Muscle of leg (tissue), 11 donors: ENCODE measurements around the gene PXT1. TPM values are rescaled to one million over a fixed set of nuclear protein-coding genes. Genes with fewer than 3 reads are reported as not detected.
"Not testable (repeated sequence)": the region's sequence is repeated elsewhere in the genome, so short reads cannot be mapped to it uniquely, and the experiment has no call there.

ENCODE experiments used
- DNase-seq: peaks from one replicate; pipeline ENCODE4 v3.0.0; 2013
- H3K27ac ChIP-seq: one replicate; pipeline ENCODE4 v1.5.1; 2013; ENCODE audit warnings: mild to moderate bottlenecking, low read length, control low read depth
- H3K27me3 ChIP-seq: one replicate; pipeline ENCODE4 v1.6.1; 2013; ENCODE audit warnings: low read length; ENCODE audit not compliant: control insufficient read depth, insufficient read depth
- H3K36me3 ChIP-seq: one replicate; pipeline ENCODE4 v1.6.1; 2013; ENCODE audit warnings: low read length; ENCODE audit not compliant: control insufficient read depth, insufficient read depth
- H3K4me1 ChIP-seq: one replicate; pipeline ENCODE4 v1.6.1; 2013; ENCODE audit warnings: low read length; ENCODE audit not compliant: control insufficient read depth, insufficient read depth
- H3K4me3 ChIP-seq: one replicate; pipeline ENCODE4 v1.5.1; 2013; ENCODE audit warnings: low read length, control low read depth
- H3K9me3 ChIP-seq: replicated peaks from 2 replicates; pipeline ENCODE4 v1.6.1; 2013; ENCODE audit warnings: low read depth, low read length; ENCODE audit not compliant: control insufficient read depth
- WGBS: methylation state at CpG from one replicate; pipeline ENCODE4 v1.1.5; 2013; ENCODE audit warnings: missing lambda C conversion rate; ENCODE audit not compliant: insufficient coverage; 5-methylcytosine and 5-hydroxymethylcytosine counted together
- polyA plus RNA-seq, 8 donors: library from polyadenylated mRNA; unstranded; fragments of 120-200 nt; gene quantifications; one replicate each; pipeline versions ENCODE4 v1.2.1 to v1.2.3, GENCODE V29; 2013; ENCODE audit warnings: inconsistent platforms in 1 of 8, low replicate concordance in 1 of 8; ENCODE audit not compliant: insufficient read length in 8 of 8, insufficient read depth in 1 of 8
- total RNA-seq: library from RNA; stranded (reverse); fragments of 120-200 nt; gene quantifications from one replicate; pipeline ENCODE4 v1.2.4, GENCODE V29; 2013

PXT1 gene
- total and polyA plus RNA-seq, 9 donors, result 0.04 to 0.15 (median 0.09) TPM; not detected in 4

DNA sequence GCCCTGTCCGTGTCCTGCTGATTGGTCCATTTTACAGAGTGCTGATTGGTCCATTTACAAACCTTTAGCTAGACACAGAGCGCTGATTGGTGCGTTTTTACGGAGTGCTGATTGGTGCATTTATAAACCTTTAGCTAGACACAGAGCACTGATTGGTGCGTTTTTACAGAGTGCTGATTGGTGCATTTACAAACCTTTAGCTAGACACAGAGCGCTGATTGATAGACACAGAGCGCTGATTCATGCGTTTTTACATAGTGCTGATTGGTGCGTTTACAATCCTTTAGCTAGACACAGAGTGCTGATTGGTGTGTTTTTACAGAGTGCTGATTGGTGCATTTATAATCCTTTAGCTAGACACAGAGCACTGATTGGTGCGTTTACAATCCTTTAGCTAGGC is 6.5 kb upstream of the PXT1 start:
- H3K4me1 ChIP-seq, DNase-seq, H3K36me3 ChIP-seq, H3K27ac ChIP-seq, H3K9me3 ChIP-seq, H3K4me3 ChIP-seq, H3K27me3 ChIP-seq: not testable (repeated sequence)
- 100% methylated on average over 4 of the region's 10 CpGs for WGBS

DNA sequence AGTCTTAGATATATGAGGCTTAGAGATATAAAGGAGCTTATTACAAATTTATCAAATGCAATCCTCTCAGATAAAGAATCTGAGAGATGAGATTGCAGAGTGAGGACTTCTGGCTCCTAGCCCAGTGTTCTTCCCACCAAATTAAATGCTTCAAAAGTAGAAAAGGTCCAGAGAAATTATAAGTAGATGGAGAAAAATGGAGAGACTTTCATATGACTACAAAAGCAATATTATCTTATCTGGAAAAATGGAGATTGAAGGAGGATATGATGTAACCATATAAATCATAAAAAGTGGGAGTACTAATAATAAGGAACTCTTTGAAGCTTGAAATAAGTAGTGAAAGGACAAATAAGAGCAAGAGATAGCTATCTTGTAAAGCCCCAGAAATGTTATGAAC is 3.0 kb upstream of the PXT1 start:
- H3K4me3 ChIP-seq, result no peak overlapping the region
- DNase-seq, result no peak
- peaks cover 3% of the 10 kb centered on the region for H3K9me3 ChIP-seq
- no peaks in the 10 kb centered on the region for H3K27me3 ChIP-seq
- peaks cover 5% of the 10 kb centered on the region for H3K36me3 ChIP-seq
- peaks cover 17% of the 10 kb centered on the region for H3K4me1 ChIP-seq
- no peak overlapping the region for H3K27ac ChIP-seq

DNA sequence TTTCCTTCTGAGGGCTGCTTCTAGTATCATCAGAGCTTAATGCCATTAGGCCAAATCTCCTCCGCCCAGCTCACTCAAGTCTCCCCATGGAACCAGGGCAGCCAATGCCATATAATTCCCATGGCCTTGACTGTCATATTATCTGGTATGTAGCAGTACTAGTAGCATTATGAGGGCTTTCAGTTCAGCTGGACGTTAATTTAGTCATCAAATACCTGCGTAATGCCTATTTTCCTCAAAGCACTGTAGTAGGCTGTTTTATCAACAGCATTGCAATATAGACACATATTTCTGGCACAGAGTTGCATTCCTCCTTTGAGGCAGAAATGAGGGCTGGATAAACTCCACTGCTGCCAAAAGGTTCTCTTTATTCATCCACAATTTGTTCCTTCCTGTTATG is 1.8 kb upstream of the PXT1 start:
- peak; percentile 53 for DNase-seq

DNA sequence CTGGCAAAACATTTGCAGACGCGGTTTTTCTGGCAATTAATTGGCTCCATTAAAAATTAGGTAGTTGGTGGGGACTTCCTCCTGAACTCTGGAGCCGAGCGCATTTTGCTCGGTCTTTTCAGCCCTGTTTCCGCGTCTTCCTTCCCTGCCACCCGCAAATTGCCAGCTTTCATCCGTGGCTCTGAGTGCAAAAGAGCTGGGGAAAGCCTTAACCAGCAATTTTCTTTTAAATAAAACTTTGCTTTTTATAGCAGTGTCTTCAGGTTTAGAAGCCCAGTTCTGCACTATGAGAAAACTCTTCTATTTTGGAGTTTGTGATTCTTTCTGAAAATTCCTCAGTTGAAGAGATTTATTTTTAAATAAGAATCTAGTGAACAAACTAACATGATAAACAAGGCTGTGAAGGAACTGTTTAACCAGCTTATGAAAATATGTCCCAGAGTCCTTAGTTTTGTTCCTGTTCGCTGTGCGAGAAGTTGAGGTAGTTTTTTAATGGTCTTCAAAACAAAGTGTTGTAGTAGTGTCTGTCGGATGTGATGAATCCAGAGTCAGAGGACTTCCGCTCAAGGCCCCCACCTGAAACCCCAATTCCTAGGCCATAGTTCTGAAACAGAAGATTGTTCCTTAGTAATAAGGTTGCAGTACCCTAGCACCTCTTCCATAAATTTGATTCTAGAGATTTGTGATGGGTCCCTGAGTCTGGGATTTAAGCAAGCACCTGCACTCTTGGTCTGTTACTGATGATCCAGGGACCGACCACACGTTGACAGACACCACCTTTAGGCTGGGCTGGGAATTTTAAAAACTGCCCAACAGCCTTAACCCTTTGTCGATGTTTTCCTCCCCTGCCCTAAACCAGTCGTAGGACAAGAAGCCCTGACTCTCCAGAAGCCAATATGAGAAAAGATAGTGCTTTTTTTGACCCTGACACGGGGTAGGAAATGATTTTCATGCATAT is 1.1 kb upstream of the PXT1 start:
- 0% methylated on average over 10 of the region's 18 CpGs for WGBS
- DNase-seq, result peak; percentile 37
- H3K27ac ChIP-seq, result peak overlapping the region; percentile 95
- no peaks in the 10 kb centered on the region for H3K36me3 ChIP-seq
- no peaks in the 10 kb centered on the region for H3K9me3 ChIP-seq
- peak overlapping the region; percentile 87 for H3K4me3 ChIP-seq
- peaks cover 17% of the 10 kb centered on the region for H3K4me1 ChIP-seq
- H3K27me3 ChIP-seq, result no peaks in the 10 kb centered on the region

More for the DNA sequence above, 1.8 kb upstream of the PXT1 start:
- H3K36me3 ChIP-seq, result peaks cover 3% of the 10 kb centered on the region
- peaks cover 3% of the 10 kb centered on the region for H3K9me3 ChIP-seq
- H3K27me3 ChIP-seq, result no peaks in the 10 kb centered on the region
- peak overlapping the region; percentile 87 for H3K4me3 ChIP-seq
- no CpG with 5 or more reads among the region's 3 CpGs for WGBS
- H3K4me1 ChIP-seq, result peaks cover 17% of the 10 kb centered on the region
- peak overlapping the region; percentile 95 for H3K27ac ChIP-seq

DNA sequence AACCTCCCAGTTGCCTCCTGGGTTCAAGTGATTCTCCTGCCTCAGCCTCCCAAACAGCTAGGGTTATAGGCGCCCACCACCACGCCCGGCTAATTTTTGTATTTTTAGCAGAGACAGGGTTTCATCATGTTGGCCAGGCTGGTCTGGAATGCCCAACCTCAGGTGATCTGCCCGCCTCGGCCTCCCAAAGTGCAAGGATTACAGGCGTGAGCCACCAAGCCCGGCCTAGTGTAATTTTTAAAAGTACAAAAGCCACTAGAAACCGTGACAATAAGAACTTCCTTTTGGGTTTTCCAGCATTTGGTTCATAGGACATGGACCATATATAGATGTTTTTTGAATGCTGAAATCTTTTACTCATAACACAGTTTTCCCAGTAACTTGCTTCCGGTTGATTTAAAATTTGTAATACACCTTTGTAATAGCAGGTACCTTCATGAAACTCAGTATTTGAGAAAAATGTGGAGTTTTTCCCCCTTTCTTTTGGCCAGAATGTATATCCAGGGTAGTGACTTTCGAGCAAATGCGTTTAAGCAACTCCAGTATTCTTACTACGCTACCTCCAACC is 467 bp downstream of the PXT1 start:
- H3K27ac ChIP-seq, result peak overlapping the region; percentile 88
- DNase-seq, result no peak
- H3K4me3 ChIP-seq, result peak overlapping the region; percentile 87
- peaks cover 17% of the 10 kb centered on the region for H3K4me1 ChIP-seq
- H3K36me3 ChIP-seq, result no peaks in the 10 kb centered on the region
- WGBS, result 54% methylated on average over 7 of the region's 12 CpGs
- no peaks in the 10 kb centered on the region for H3K9me3 ChIP-seq
- H3K27me3 ChIP-seq, result no peaks in the 10 kb centered on the region

DNA sequence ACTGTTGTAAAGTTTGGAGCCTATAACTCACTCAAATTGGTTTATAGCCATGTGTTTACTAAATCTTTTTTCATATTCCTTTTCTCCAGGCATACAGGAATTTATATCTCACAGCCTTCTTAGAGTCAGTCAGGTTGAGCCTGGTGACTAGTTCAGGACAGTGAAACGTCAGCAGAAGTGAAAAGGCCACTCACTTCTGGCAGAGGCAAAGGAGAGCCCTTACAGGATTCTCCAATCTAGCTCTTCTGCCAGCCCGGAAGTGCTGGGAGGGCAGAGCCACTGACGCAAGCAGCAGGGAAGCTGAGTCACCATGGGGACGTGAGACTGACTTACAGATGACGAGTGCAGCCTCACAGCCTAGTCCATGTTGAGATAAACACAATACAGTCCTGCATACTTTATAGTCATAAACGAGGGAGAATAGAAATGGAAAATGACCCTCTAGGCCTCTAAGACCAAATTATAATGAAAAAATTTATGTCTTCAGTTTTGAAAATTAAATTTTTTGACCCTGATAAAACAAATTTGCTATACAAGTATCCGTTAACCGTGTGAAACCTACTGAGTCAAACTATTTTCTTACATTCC is 1.3 kb downstream of the PXT1 start:
- H3K9me3 ChIP-seq, result no peaks in the 10 kb centered on the region
- 18% methylated on average over 3 of the region's 8 CpGs for WGBS
- peaks cover 17% of the 10 kb centered on the region for H3K4me1 ChIP-seq
- H3K27ac ChIP-seq, result peak overlapping the region; percentile 88
- H3K4me3 ChIP-seq, result no peak overlapping the region
- no peaks in the 10 kb centered on the region for H3K27me3 ChIP-seq
- DNase-seq, result peak; percentile 95
- no peaks in the 10 kb centered on the region for H3K36me3 ChIP-seq

DNA sequence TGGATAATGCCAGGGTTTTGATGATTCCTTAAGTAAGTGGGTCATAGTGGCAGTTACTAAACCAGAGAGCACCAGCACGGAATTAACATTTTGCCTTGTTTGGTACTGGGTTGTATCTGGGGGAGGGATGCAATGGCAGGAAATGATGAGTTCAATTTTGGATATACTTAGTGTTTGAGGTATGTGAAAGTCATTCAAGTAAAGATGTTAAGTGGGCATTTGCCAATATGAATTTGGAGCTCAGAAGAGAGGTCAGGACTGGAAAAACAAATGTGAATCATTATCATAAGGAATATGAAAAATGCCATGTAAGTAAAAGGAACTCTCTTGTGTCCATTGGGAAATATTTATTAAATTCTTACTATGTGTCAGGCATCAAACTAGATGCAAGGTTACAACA is 6.2 kb downstream of the PXT1 start:
- Histone ChIP-seq H3K4me3 (no peak overlapping the region), H3K36me3 (no peaks in the 10 kb centered on the region), H3K27ac (no peak overlapping the region), H3K9me3 (no peaks in the 10 kb centered on the region), H3K27me3 (no peaks in the 10 kb centered on the region), H3K4me1 (peaks cover 3% of the 10 kb centered on the region)
- 67% methylated on average over 1 of the region's 1 CpG for WGBS
- peak; percentile 49 for DNase-seq

DNA sequence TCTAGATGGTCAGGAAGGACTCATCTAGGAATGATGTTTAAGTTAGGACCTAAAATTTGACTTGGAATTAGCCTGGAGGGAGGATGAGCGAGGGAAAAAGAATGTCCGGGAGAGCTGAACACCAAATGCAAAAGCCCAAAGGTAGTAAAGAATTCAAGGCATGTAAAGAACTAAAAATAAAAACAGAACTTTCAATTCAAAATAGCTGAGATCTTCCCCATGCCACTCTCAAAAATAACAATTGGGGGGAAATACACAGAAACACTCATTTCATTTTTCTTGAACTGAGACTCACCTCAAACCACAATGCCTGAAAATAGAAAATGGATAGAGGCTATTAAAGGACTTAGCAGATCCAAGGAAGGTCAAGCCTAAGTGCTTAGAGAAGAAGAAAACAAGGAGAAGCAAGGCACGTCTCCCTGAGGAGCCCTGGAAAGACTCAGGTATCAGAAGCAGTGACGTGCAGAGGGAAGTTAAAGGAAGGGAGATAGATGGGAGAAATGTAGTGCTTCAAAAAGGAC is 10.4 kb downstream of the PXT1 start:
- Histone ChIP-seq H3K4me3 (no peak overlapping the region), H3K4me1 (no peaks in the 10 kb centered on the region), H3K27ac (no peak overlapping the region), H3K36me3 (no peaks in the 10 kb centered on the region), H3K9me3 (no peaks in the 10 kb centered on the region), H3K27me3 (no peaks in the 10 kb centered on the region)
- 33% methylated on average over 1 of the region's 4 CpGs for WGBS
- DNase-seq, result no peak

DNA sequence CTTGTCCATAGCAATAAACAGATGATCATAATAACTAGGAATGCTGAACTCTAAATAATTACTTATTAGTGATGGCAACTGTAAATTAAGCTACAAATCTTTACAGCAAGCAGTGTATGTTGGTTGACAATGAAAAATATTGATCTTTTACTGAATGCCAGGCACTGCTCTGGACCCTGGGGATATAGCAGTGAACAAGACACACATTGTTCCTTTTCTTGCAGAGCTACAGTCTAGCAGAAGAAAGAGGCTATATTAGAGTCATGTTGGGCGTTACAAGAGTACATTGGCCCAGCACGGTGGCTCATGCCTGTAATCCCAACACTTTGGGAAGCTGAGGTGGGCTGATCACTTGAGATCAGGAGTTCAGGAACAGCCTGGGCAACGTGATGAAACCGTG is 11.5 kb downstream of the PXT1 start:
- Histone ChIP-seq H3K27ac (no peak overlapping the region), H3K4me3 (no peak overlapping the region), H3K27me3 (no peaks in the 10 kb centered on the region), H3K4me1 (no peaks in the 10 kb centered on the region), H3K36me3 (no peaks in the 10 kb centered on the region), H3K9me3 (no peaks in the 10 kb centered on the region)
- no peak for DNase-seq
- WGBS, result 90% methylated on average over 4 of the region's 4 CpGs

DNA sequence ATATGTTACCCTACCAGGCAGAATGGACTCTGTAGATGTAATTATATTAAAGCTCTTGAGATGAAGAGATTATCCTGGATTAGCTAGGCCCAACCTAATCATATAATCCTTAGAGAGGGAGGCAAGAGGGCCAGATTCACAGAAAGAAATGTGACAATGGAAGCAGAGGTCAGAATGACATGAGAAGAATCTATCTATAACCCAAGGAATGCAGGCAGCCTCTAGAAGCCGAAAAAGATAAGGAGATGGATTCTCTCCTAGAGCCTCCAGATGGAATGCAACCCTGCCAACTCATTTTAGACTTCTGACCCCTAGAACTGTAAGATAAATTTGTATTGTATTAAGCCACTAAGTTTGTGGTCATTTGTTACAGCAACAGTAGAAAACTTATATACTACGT is 12.3 kb downstream of the PXT1 start:
- H3K9me3 ChIP-seq, result no peaks in the 10 kb centered on the region
- H3K36me3 ChIP-seq, result no peaks in the 10 kb centered on the region
- DNase-seq, result no peak
- no peaks in the 10 kb centered on the region for H3K27me3 ChIP-seq
- H3K4me3 ChIP-seq, result no peak overlapping the region
- no CpG with 5 or more reads among the region's 2 CpGs for WGBS
- H3K4me1 ChIP-seq, result no peaks in the 10 kb centered on the region
- no peak overlapping the region for H3K27ac ChIP-seq
